Activated CD8-positive, alpha-beta T cell treated with anti-CD3 and anti-CD28 coated beads for 36 hours (primary cell): ENCODE results near the gene SERPINA1. TPM values are rescaled to one million over a fixed set of nuclear protein-coding genes. Genes with fewer than 3 reads are reported as not detected.

Source experiments
- ATAC-seq: fragments of 200-7000 bp; cut with Tn5 transposase; one replicate; pipeline ENCODE4 v1.10.0; 2021; ENCODE audit warnings: mild to moderate bottlenecking, moderate library complexity
- CTCF ChIA-PET: fragments of 350-600 bp; sonication (Branson Sonifier 250); formaldehyde crosslinking; loops from one replicate; lab custom pipeline; 2021; ENCODE audit warnings: antibody characterized with exemption; lab: Charles Lee
- POLR2A ChIA-PET: fragments of 350-600 bp; sonication (Branson Sonifier 250); formaldehyde crosslinking; loops from one replicate; lab custom pipeline; 2021; ENCODE audit warnings: antibody characterized with exemption; lab: Charles Lee
- DNase-seq: peaks from one replicate; pipeline ENCODE4 v3.0.0-alpha.2; 2020
- H3K27ac Mint-ChIP-seq: one replicate; pipeline ENCODE4 v1.8.0; 2021; ENCODE audit warnings: mild to moderate bottlenecking, mixed read lengths
- H3K27me3 Mint-ChIP-seq: one replicate; pipeline ENCODE4 v1.8.0; 2021; ENCODE audit warnings: mixed read lengths
- H3K36me3 Mint-ChIP-seq: one replicate; pipeline ENCODE4 v1.8.0; 2021; ENCODE audit warnings: low read depth, mixed read lengths
- H3K4me1 Mint-ChIP-seq: one replicate; pipeline ENCODE4 v1.8.0; 2021; ENCODE audit warnings: low read depth, mixed read lengths
- H3K4me3 Mint-ChIP-seq: one replicate; pipeline ENCODE4 v1.8.0; 2021; ENCODE audit warnings: mild to moderate bottlenecking, moderate library complexity, mixed read lengths
- H3K9me3 Mint-ChIP-seq: one replicate; pipeline ENCODE4 v1.8.0; 2021; ENCODE audit warnings: mixed read lengths
- CTCF ChIP-seq: fragments of 200-600 bp; IDR thresholded peaks from one replicate; pipeline ENCODE4 v1.8.0; 2022; ENCODE audit warnings: antibody characterized with exemption, mild to moderate bottlenecking
- intact Hi-C: fragments of 100-400 bp; cut with micrococcal nuclease; formaldehyde crosslinking; loops from one replicate; pipeline ENCODE4 v1.10.0; 2022
- total RNA-seq, 2 experiments: library from RNA; stranded (reverse); gene quantifications; one replicate each; pipeline ENCODE4 v1.2.3, GENCODE V29; 2021

SERPINA1 gene
- total RNA-seq, 2 experiments from 2014 or later, result 1.0 to 1.9 TPM

DNA sequence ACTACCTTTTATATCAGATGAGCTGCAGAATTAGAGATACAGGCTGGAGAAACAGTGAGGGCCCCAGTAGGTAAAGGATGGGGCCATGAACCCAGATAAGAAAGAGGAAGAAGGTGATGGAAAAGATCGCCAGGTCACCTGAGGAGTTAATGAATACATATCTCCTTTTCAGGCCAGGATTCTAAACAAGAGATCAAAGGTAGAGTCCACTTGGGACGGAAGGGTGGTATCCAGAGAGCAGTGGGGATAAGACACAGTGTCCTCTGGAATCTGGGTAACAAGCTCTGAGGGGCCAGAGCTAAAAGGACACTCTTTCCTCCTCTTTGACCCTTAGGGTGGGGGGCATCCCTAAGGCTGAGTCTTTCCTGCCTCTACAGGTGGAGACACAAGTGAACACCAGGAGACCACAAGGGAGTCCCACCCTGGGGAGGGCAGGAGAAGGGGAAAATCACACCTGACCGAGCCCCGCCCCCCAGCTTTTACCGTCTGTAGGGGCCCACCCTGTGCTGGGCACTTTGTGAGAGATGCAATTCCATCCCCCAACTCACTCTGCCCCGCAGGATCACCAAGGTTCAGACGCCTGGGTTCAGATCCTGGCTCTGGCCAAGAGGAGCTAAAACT lies 27.3 kb downstream of the SERPINA1 start:
- intact Hi-C loops, result no loop called here
- DNase-seq (no peak), ATAC-seq (no peak)
- ChIA-PET CTCF (no interaction called here), POLR2A (no interaction called here)
- peaks cover 20% of the 10 kb centered on the region for H3K27me3 Mint-ChIP-seq
- H3K4me1 Mint-ChIP-seq, result no peaks in the 10 kb centered on the region
- TF ChIP-seq CTCF, result no peak
- no peak overlapping the region for H3K27ac Mint-ChIP-seq
- no peaks in the 10 kb centered on the region for H3K36me3 Mint-ChIP-seq
- no peak overlapping the region for H3K4me3 Mint-ChIP-seq
- H3K9me3 Mint-ChIP-seq, result no peaks in the 10 kb centered on the region

DNA sequence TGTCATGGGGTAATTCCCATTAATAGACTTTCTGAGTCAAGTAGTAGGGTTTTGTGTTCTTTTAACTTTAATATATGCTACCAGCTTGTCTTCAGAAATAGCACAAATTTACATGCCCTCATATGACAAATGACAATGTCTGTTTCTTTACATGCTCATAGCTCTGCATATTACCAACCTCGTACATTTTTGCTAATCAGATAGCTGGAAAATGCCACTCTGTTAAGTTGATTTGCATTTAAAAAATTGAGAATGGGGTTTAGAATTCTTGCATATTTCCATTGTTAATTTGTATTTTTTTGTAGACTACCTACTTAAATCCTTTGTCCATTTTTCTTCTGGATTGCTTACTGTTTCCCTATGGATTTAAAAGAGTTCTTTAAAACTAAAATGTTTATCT lies 31.2 kb downstream of the SERPINA1 start:
- CTCF ChIA-PET, result interaction anchor here (0.7 kb wide), 1 partner anchor 37 kb away, joined by 3 read pairs; no protein-coding TSS in a partner anchor
- Mint-ChIP-seq H3K4me1 (no peaks in the 10 kb centered on the region), H3K9me3 (no peaks in the 10 kb centered on the region), H3K36me3 (no peaks in the 10 kb centered on the region), H3K27ac (no peak overlapping the region), H3K27me3 (peaks cover 17% of the 10 kb centered on the region), H3K4me3 (no peak overlapping the region)
- intact Hi-C loops, result no loop called here
- POLR2A ChIA-PET, result no interaction called here
- DNase-seq (no peak), ATAC-seq (no peak)
- no peak for TF ChIP-seq CTCF

DNA sequence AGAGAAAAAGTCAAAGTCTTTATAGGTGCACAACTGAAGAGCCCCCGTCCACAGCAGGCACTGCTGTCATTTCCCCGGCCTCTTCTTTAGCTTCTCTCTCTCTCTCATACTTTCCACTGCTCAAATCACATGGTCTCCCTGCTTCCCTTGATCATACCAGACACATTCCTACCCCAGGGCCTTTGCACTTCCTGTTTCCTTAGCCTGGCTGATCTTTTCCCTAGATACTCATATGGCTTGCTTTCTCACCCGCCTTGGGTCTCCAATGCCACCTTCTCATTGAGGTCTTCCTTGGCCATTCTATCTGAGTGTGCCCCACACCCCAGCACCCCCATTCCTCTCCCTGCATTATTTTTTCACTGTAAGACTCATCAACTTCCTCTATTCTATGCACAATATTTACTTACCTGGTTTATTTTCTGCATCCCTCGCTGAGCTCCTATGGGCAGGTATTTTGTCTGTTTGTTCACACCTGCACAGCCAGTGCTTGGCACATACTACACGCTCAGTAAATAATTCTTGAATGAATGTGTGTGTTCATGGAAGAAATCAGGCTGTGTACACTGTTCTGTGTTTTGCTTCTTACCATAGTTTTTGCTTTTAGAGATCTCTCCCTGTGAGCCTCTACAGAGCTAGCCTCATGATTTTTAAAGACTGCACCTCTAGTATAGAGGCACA lies 31.9 kb downstream of the SERPINA1 start:
- POLR2A ChIA-PET, result interaction anchor here (0.6 kb wide), 1 partner anchor 142 kb away, joined by 3 read pairs; no protein-coding TSS in a partner anchor
- no peak for DNase-seq
- intact Hi-C loops, result no loop called here
- no peak overlapping the region for H3K27ac Mint-ChIP-seq
- H3K27me3 Mint-ChIP-seq, result peaks cover 17% of the 10 kb centered on the region
- H3K36me3 Mint-ChIP-seq, result no peaks in the 10 kb centered on the region
- no peaks in the 10 kb centered on the region for H3K4me1 Mint-ChIP-seq
- H3K4me3 Mint-ChIP-seq, result no peak overlapping the region
- no peak for ATAC-seq
- CTCF ChIA-PET, result interaction anchor here (1.0 kb wide), 1 partner anchor 15 kb away, joined by 3 read pairs; no protein-coding TSS in a partner anchor
- no peak for TF ChIP-seq CTCF
- no peaks in the 10 kb centered on the region for H3K9me3 Mint-ChIP-seq

GRCh38 chr14:94355191-94355794 lies 33.1 kb downstream of the SERPINA1 start:
- no peak for ATAC-seq
- POLR2A ChIA-PET, result interaction anchor here (0.6 kb wide), 1 partner anchor 545 kb away, joined by 3 read pairs; no protein-coding TSS in a partner anchor
- intact Hi-C loops, result no loop called here
- Mint-ChIP-seq H3K27me3 (peaks cover 14% of the 10 kb centered on the region), H3K27ac (no peak overlapping the region), H3K4me1 (no peaks in the 10 kb centered on the region), H3K4me3 (no peak overlapping the region), H3K36me3 (no peaks in the 10 kb centered on the region), H3K9me3 (no peaks in the 10 kb centered on the region)
- no peak for TF ChIP-seq CTCF
- peak; percentile 35 for DNase-seq
- CTCF ChIA-PET, result interaction anchor here (0.6 kb wide), 1 partner anchor 77 kb away, joined by 3 read pairs; no protein-coding TSS in a partner anchor
